Peyer's patch (tissue), 4 donors: ENCODE data around the gene DGKE.

Experiments used
- CTCF ChIP-seq, 6 experiments: fragments of 450-650 bp in 4 of 6; fragments of 200-600 bp in 2 of 6; sonication (generic) in 1 of 6; IDR thresholded peaks; one replicate each; pipeline ENCODE4 v1.5.1; 2017 to 2019; ENCODE audit warnings: antibody characterized with exemption in 6 of 6, mild to moderate bottlenecking in 3 of 6, moderate library complexity in 1 of 6
- POLR2A ChIP-seq, 2 donors: fragments of 450-650 bp; IDR thresholded peaks; one replicate each; pipeline ENCODE4 v1.5.1; 2017; ENCODE audit warnings: antibody characterized with exemption in 2 of 2, mild to moderate bottlenecking in 2 of 2, moderate library complexity in 2 of 2

GRCh38 chr17:56833057-56833808 is 718 bp upstream of the DGKE start:
- TF ChIP-seq CTCF (IDR thresholded peaks at IDR 0.05) (no peak), POLR2A (IDR thresholded peaks at IDR 0.05) (peak in 1 of 2 donors; percentile 32)
